Dedifferentiated amniotic fluid mesenchymal stem cell (primary cell): Measurements from ENCODE around the gene RAB44.
A peak's percentile ranks its signal among the peaks of the same experiment; 100 is the strongest.

Source experiments
- DNase-seq: peaks from one replicate; pipeline ENCODE4 v3.0.0-alpha.2; 2016; ENCODE audit errors: extremely low spot score

Gene RAB44

GRCh38 chr6:36669002-36669401 lies 28.6 kb upstream of the RAB44 start:
- no peak for DNase-seq

GRCh38 chr6:36670271-36670670 lies 27.4 kb upstream of the RAB44 start:
- DNase-seq, result no peak

- no peak for DNase-seq
Measured at GRCh38 chr6:36671687-36672375, 25.8 kb upstream of the RAB44 start.

- no peak for DNase-seq
Measured at GRCh38 chr6:36673882-36674281, 23.7 kb upstream of the RAB44 start.

- no peak for DNase-seq
Measured at GRCh38 chr6:36674942-36675341, 22.7 kb upstream of the RAB44 start.

- DNase-seq, result no peak
Measured at GRCh38 chr6:36676141-36677058, 21.2 kb upstream of the RAB44 start.

GRCh38 chr6:36677059-36677749 lies 20.4 kb upstream of the RAB44 start:
- no peak for DNase-seq

- DNase-seq, result no peak
Measured at GRCh38 chr6:36677753-36678487, 19.7 kb upstream of the RAB44 start.

- DNase-seq, result peak; percentile 94
Measured at GRCh38 chr6:36678488-36679042, 19.1 kb upstream of the RAB44 start, which contains the start of gene CDKN1A. CDKN1A (plus strand) TSS chr6:36678714; CDS start chr6:36684102, 5,388 bp downstream.

- no peak for DNase-seq
Measured at GRCh38 chr6:36679043-36679833, 18.4 kb upstream of the RAB44 start.

- DNase-seq, result no peak
Measured at GRCh38 chr6:36682328-36683144, 15.1 kb upstream of the RAB44 start.

- no peak for DNase-seq
Measured at GRCh38 chr6:36683145-36683655, 14.4 kb upstream of the RAB44 start.

GRCh38 chr6:36683656-36684446 lies 13.8 kb upstream of the RAB44 start:
- no peak for DNase-seq

- no peak for DNase-seq
Measured at GRCh38 chr6:36684447-36684812, 13.2 kb upstream of the RAB44 start.

GRCh38 chr6:36685166-36685924 lies 12.3 kb upstream of the RAB44 start:
- DNase-seq, result no peak

GRCh38 chr6:36685926-36686667 lies 11.5 kb upstream of the RAB44 start:
- no peak for DNase-seq
